ENCODE measurements around the gene PKN1. TPM values are rescaled to one million over a fixed set of nuclear protein-coding genes. Genes with fewer than 3 reads are reported as not detected.

PKN1 gene
- total and polyA plus RNA-seq, 9 of the 15 experiments (the other 6 are each of a cell fraction or from before 2014, with no cell fraction given) = 0.30 to 228 (median 77.5) TPM

GRCh38 chr19:14514215-14514863, 81.2 kb downstream of the PKN1 start (continued):
- TF ChIP-seq HBP1 (CRISPR knock-in tag; IDR thresholded peaks at IDR 0.05) = no peak
- no peak for TF ChIP-seq NFATC3 (IDR thresholded peaks at IDR 0.05)
- TF ChIP-seq MIER1 (IDR thresholded peaks at IDR 0.05; ENCODE audit: low read depth) = no peak
- TF ChIP-seq POLR2G (IDR thresholded peaks at IDR 0.05; ENCODE audit: low read depth, low read length) = no peak
- no peak for TF ChIP-seq ZNF354B (CRISPR knock-in tag; IDR thresholded peaks at IDR 0.05)
- no peak for TF ChIP-seq MEF2D (tag; conservative IDR thresholded peaks at IDR 0.05; ENCODE audit: low read depth)
- peak; percentile 40 for TF ChIP-seq CCNT2 (IDR thresholded peaks at IDR 0.05; ENCODE audit: borderline replicate concordance, extremely low read depth, insufficient read length, low read depth, low read length)
- no peak for TF ChIP-seq EP400 (IDR thresholded peaks at IDR 0.05)
- no peak for TF ChIP-seq ATF4 (CRISPR knock-in tag; IDR thresholded peaks at IDR 0.05)
- peak; percentile 20; the same call in 1 of the 2 replicates for TF ChIP-seq NFIC (IDR thresholded peaks at IDR 0.05)
- peak; percentile 47; the same call in 1 of the 2 replicates for TF ChIP-seq CXXC5 (CRISPR knock-in tag; IDR thresholded peaks at IDR 0.05)
- TF ChIP-seq, protein P1, sequence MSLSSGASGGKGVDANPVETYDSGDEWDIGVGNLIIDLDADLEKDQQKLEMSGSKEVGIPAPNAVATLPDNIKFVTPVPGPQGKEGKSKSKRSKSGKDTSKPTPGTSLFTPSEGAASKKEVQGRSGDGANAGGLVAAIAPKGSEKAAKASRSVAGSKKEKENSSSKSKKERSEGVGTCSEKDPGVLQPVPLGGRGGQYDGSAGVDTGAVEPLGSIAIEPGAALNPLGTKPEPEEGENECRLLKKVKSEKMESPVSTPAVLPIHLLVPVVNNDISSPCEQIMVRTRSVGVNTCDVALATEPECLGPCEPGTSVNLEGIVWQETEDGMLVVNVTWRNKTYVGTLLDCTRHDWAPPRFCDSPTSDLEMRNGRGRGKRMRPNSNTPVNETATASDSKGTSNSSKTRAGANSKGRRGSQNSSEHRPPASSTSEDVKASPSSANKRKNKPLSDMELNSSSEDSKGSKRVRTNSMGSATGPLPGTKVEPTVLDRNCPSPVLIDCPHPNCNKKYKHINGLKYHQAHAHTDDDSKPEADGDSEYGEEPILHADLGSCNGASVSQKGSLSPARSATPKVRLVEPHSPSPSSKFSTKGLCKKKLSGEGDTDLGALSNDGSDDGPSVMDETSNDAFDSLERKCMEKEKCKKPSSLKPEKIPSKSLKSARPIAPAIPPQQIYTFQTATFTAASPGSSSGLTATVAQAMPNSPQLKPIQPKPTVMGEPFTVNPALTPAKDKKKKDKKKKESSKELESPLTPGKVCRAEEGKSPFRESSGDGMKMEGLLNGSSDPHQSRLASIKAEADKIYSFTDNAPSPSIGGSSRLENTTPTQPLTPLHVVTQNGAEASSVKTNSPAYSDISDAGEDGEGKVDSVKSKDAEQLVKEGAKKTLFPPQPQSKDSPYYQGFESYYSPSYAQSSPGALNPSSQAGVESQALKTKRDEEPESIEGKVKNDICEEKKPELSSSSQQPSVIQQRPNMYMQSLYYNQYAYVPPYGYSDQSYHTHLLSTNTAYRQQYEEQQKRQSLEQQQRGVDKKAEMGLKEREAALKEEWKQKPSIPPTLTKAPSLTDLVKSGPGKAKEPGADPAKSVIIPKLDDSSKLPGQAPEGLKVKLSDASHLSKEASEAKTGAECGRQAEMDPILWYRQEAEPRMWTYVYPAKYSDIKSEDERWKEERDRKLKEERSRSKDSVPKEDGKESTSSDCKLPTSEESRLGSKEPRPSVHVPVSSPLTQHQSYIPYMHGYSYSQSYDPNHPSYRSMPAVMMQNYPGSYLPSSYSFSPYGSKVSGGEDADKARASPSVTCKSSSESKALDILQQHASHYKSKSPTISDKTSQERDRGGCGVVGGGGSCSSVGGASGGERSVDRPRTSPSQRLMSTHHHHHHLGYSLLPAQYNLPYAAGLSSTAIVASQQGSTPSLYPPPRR (CRISPR knock-in tag; IDR thresholded peaks at IDR 0.05; ENCODE audit: borderline replicate concordance) = no peak
- peak; percentile 29; the same call in 1 of the 2 replicates for TF ChIP-seq POLR2A (conservative IDR thresholded peaks at IDR 0.05)
- TF ChIP-seq, protein P2, sequence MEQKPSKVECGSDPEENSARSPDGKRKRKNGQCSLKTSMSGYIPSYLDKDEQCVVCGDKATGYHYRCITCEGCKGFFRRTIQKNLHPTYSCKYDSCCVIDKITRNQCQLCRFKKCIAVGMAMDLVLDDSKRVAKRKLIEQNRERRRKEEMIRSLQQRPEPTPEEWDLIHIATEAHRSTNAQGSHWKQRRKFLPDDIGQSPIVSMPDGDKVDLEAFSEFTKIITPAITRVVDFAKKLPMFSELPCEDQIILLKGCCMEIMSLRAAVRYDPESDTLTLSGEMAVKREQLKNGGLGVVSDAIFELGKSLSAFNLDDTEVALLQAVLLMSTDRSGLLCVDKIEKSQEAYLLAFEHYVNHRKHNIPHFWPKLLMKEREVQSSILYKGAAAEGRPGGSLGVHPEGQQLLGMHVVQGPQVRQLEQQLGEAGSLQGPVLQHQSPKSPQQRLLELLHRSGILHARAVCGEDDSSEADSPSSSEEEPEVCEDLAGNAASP (IDR thresholded peaks at IDR 0.05) = no peak
- TF ChIP-seq ZFP1 (CRISPR knock-in tag; IDR thresholded peaks at IDR 0.05) = no peak
- TF ChIP-seq ARNT (IDR thresholded peaks at IDR 0.05) = no peak
- no peak for TF ChIP-seq CBX1 (IDR thresholded peaks at IDR 0.05; ENCODE audit: low read depth)
- TF ChIP-seq CHD4 (IDR thresholded peaks at IDR 0.05; ENCODE audit: insufficient read depth, insufficient replicate concordance, low read depth, low read length, poor library complexity, severe bottlenecking) = no peak
- TF ChIP-seq CCAR2 (IDR thresholded peaks at IDR 0.05; ENCODE audit: low read depth, low read length) = no peak
